ENCODE results near the gene SAMHD1. TPM values are rescaled to one million over a fixed set of nuclear protein-coding genes. Genes with fewer than 3 reads are reported as not detected.
A peak's percentile ranks its signal among the peaks of the same experiment; 100 is the strongest.
"Not testable (repeated sequence)": the region's sequence is repeated elsewhere in the genome, so short reads cannot be mapped to it uniquely, and the experiment has no call there.

SAMHD1 gene
- total and polyA plus RNA-seq, 7 experiments from 2014 or later = 231 to 393 (median 271) TPM

DNA sequence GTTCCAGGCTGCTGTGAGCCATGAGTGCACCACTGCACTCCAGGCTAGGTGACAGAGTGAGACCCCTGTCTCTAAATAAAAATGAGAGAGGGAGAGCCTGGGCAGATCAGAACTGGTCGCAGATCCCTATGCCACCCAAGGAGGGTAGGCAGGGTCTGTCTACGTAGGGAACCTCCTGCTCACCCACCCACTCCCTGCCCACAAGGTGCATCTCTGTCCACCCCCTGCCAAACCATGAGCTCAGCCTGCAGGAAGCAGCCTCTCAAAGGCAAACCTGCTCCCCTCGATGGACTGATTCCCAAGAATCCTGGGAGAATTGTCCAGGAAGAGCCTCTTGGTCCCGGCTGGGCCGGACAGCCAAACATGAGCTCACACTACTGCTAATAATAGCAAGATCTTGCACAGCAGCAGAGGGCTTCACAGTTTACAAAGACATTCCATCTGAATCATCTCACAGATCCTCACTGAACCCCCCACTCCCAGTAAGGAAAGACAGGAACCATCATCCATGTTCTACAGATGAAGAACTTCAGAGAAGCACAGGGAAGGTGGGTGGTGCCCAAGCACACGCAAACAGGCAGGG, 103.3 kb downstream of the SAMHD1 start:
- Histone ChIP-seq H3K9me3 (ENCODE audit: control insufficient read depth in 2 of 3, low read length in 3 of 3) (no peaks in the 10 kb centered on the region), H3K4me1 (ENCODE audit: control insufficient read depth in 2 of 2, insufficient read depth in 2 of 2, low read length in 2 of 2) (peaks cover 0 to 7% of the 10 kb centered on the region in 2 donors), H3K36me3 (ENCODE audit: control insufficient read depth in 2 of 3, insufficient read depth in 3 of 3, low read length in 3 of 3) (no peaks in the 10 kb centered on the region), H3K4me3 (ENCODE audit: low read length) (no peak overlapping the region), H3K27ac (ENCODE audit: low read depth, low read length) (no peak overlapping the region), H3K27me3 (ENCODE audit: control insufficient read depth in 2 of 2, insufficient read depth in 2 of 2, low read length in 2 of 2) (no peaks in the 10 kb centered on the region)
- Mint-ChIP-seq H3K27ac (no peak overlapping the region), H3K9me3 (peaks cover 0 to 3% (median 0%) of the 10 kb centered on the region in 11 donors), H3K4me3 (no peak overlapping the region), H3K36me3 (no peaks in the 10 kb centered on the region), H3K27me3 (peaks cover 0 to 1% (median 0%) of the 10 kb centered on the region in 5 donors), H3K4me1 (peaks cover 6 to 7% (median 6%) of the 10 kb centered on the region in 7 donors)
- no peak for ATAC-seq
- intact Hi-C loops (cut with micrococcal nuclease) = no loop called here
- no peak for DNase-seq
- POLR2A ChIA-PET = interaction anchor here (0.7 kb wide), 1 partner anchor 98 kb away, joined by 4 read pairs; no protein-coding TSS in a partner anchor
- CTCF ChIA-PET = no interaction called here

GRCh38 chr20:36847710-36848040, 103.8 kb downstream of the SAMHD1 start:
- DNase-seq = no peak
- POLR2A ChIA-PET = interaction anchor here (0.6 to 0.7 kb wide), 2 partner anchors 16 to 97 kb away, joined by 3 to 4 read pairs; a partner anchor contains a TSS

DNA sequence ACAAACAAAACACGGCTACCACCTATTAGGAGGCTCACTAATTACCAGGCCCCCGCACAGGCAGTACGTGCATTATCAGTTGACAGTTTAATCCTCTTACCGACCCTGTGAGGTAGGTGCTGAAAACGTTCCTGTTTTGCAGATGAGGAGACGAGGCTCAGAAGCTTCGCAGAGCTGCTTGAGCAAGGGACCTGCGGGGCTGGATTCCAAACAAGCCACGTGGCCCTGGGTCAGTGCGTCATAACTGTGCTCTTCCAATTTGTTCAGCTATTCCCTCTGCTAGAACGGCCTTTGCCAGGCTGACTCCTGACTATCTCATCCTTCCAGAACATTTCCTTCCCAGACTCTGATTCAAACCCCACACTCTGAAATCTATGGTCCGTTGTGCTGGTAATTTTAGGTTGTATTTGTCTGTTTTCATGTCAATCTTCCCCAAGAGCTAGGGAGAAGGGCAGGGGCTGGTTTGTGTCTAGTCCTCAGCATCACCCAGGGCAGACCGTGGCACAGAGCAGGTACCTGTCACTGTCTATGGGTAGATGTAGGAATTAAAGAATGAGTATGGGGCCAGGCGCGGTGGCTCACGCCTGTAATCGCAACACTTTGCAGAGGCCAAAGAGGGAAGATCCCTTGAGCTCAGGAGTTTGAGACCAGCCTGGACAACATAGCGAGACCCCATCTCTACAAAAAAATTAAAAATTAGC, 104.3 kb downstream of the SAMHD1 start:
- no peak for ATAC-seq
- peaks cover 11 to 17% (median 12%) of the 10 kb centered on the region in 7 donors for H3K4me1 Mint-ChIP-seq
- Histone ChIP-seq H3K36me3 (ENCODE audit: control insufficient read depth in 2 of 3, insufficient read depth in 3 of 3, low read length in 3 of 3) (no peaks in the 10 kb centered on the region), H3K27ac (ENCODE audit: low read depth, low read length) (no peak overlapping the region), H3K27me3 (ENCODE audit: control insufficient read depth in 2 of 2, insufficient read depth in 2 of 2, low read length in 2 of 2) (no peaks in the 10 kb centered on the region), H3K9me3 (ENCODE audit: control insufficient read depth in 2 of 3, low read length in 3 of 3) (no peaks in the 10 kb centered on the region), H3K4me1 (ENCODE audit: control insufficient read depth in 2 of 2, insufficient read depth in 2 of 2, low read length in 2 of 2) (peaks cover 0 to 12% of the 10 kb centered on the region in 2 donors), H3K4me3 (ENCODE audit: low read length) (no peak overlapping the region)
- ChIA-PET CTCF (no interaction called here), POLR2A (interaction anchor here (0.6 to 0.7 kb wide), 2 partner anchors 16 to 97 kb away, joined by 3 to 4 read pairs; a partner anchor contains a TSS)
- intact Hi-C loops (cut with micrococcal nuclease) = no loop called here
- H3K36me3 Mint-ChIP-seq = no peaks in the 10 kb centered on the region
- no peak overlapping the region for H3K4me3 Mint-ChIP-seq
- DNase-seq = no peak
- H3K27ac Mint-ChIP-seq = no peak overlapping the region
- peaks cover 0 to 1% (median 0%) of the 10 kb centered on the region in 5 donors for H3K27me3 Mint-ChIP-seq
- H3K9me3 Mint-ChIP-seq = peaks cover 0 to 3% (median 0%) of the 10 kb centered on the region in 11 donors

More at GRCh38 chr20:36847710-36848040, 103.8 kb downstream of the SAMHD1 start:
- Histone ChIP-seq H3K36me3 (ENCODE audit: control insufficient read depth in 2 of 3, insufficient read depth in 3 of 3, low read length in 3 of 3) (no peaks in the 10 kb centered on the region), H3K4me1 (ENCODE audit: control insufficient read depth in 2 of 2, insufficient read depth in 2 of 2, low read length in 2 of 2) (peaks cover 0 to 12% of the 10 kb centered on the region in 2 donors), H3K27ac (ENCODE audit: low read depth, low read length) (no peak overlapping the region), H3K9me3 (ENCODE audit: control insufficient read depth in 2 of 3, low read length in 3 of 3) (no peaks in the 10 kb centered on the region), H3K4me3 (ENCODE audit: low read length) (no peak overlapping the region), H3K27me3 (ENCODE audit: control insufficient read depth in 2 of 2, insufficient read depth in 2 of 2, low read length in 2 of 2) (no peaks in the 10 kb centered on the region)
- no peak for ATAC-seq
- CTCF ChIA-PET = no interaction called here
- H3K27ac Mint-ChIP-seq = no peak overlapping the region
- intact Hi-C loops (cut with micrococcal nuclease) = no loop called here
- H3K4me3 Mint-ChIP-seq = no peak overlapping the region
- H3K36me3 Mint-ChIP-seq = no peaks in the 10 kb centered on the region
- peaks cover 0 to 3% (median 0%) of the 10 kb centered on the region in 11 donors for H3K9me3 Mint-ChIP-seq
- peaks cover 0 to 1% (median 0%) of the 10 kb centered on the region in 5 donors for H3K27me3 Mint-ChIP-seq
- peaks cover 7 to 12% (median 9%) of the 10 kb centered on the region in 7 donors for H3K4me1 Mint-ChIP-seq

DNA sequence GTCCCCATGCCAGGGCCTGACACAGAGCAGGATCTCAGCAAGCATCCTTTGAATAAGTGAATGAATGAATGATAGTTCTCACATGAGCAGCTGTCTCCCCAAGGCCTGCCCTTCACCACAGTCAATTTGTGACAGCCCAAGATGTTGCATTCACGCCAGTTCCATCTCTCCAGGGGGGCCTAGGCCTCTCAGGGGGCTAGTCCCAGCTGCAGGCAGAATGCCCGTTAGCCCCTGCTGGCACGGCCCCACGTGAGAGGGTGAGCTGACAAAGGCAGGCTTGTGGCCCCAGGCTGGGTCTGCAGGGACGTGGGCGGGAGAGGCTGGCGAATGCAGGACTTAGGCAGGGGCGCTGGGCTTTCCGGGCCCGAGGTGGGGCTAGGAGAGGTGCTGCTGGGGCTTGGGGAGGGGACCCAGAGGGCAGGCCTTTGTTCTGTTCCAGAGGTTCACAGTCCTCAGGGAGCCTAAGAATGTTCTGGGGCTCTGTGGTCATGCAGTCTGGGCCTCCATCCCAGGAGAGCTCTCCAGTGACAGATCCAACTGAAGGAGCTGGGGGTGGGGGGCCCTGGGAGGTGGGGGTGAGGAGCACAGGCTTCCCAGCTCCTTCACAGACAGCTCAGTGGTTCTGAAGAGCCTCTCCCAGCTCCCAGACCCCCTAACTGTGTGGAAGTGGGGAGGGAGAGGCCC, 106.1 kb downstream of the SAMHD1 start:
- peaks cover 0 to 12% of the 10 kb centered on the region in 2 donors for H3K4me1 ChIP-seq (ENCODE audit: control insufficient read depth in 2 of 2, insufficient read depth in 2 of 2, low read length in 2 of 2)
- no peak overlapping the region for H3K4me3 ChIP-seq (ENCODE audit: low read length)
- no peaks in the 10 kb centered on the region for H3K9me3 Mint-ChIP-seq
- POLR2A ChIA-PET = interaction anchor here (0.7 kb wide), 1 partner anchor 38 kb away, joined by 3 read pairs; no protein-coding TSS in a partner anchor
- H3K27me3 Mint-ChIP-seq = peaks cover 0 to 1% (median 0%) of the 10 kb centered on the region in 5 donors
- CTCF ChIA-PET = no interaction called here
- no peak overlapping the region for H3K4me3 Mint-ChIP-seq
- H3K9me3 ChIP-seq (ENCODE audit: control insufficient read depth in 2 of 3, low read length in 3 of 3) = no peaks in the 10 kb centered on the region
- H3K27ac ChIP-seq (ENCODE audit: low read depth, low read length) = no peak overlapping the region
- intact Hi-C loops (cut with micrococcal nuclease) = no loop called here
- H3K27ac Mint-ChIP-seq = no peak overlapping the region
- no peaks in the 10 kb centered on the region for H3K36me3 Mint-ChIP-seq
- peaks cover 18 to 25% (median 21%) of the 10 kb centered on the region in 7 donors for H3K4me1 Mint-ChIP-seq
- no peaks in the 10 kb centered on the region for H3K27me3 ChIP-seq (ENCODE audit: control insufficient read depth in 2 of 2, insufficient read depth in 2 of 2, low read length in 2 of 2)
- H3K36me3 ChIP-seq (ENCODE audit: control insufficient read depth in 2 of 3, insufficient read depth in 3 of 3, low read length in 3 of 3) = no peaks in the 10 kb centered on the region
- DNase-seq (no peak), ATAC-seq (no peak)

DNA sequence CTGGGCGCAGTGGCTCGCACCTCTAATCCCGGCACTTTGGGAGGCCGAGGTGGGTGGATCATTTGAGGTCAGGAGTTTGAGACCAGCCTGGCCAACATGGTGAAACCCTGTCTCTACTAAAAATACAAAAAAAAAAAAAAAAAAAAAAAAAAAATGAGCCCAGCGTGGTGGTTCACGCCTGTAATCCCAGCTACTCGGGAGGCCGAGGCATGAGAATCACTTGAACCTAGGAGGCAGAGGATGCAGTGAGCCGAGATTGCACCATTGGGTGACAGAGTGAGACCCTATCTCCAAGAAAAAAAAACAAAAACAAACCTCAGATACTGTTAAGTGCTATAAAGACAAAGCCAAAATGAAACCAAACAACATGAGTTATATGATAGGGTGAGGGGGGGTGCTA, 110.5 kb downstream of the SAMHD1 start:
- peaks cover 0 to 14% of the 10 kb centered on the region in 2 donors for H3K4me1 ChIP-seq (ENCODE audit: control insufficient read depth in 2 of 2, insufficient read depth in 2 of 2, low read length in 2 of 2)
- CTCF ChIA-PET = interaction anchor here (0.6 to 0.9 kb wide), 3 partner anchors 9 to 59 kb away, joined by 3 read pairs; no protein-coding TSS in a partner anchor

More for the DNA sequence above, 110.5 kb downstream of the SAMHD1 start:
- H3K4me3 Mint-ChIP-seq = peak overlapping the region in 2 of 10 donors; percentile 11 to 48
- H3K27me3 ChIP-seq (ENCODE audit: control insufficient read depth in 2 of 2, insufficient read depth in 2 of 2, low read length in 2 of 2); DNase-seq; ATAC-seq; H3K9me3 ChIP-seq (ENCODE audit: control insufficient read depth in 2 of 3, low read length in 3 of 3); H3K27ac ChIP-seq (ENCODE audit: low read depth, low read length); H3K9me3 Mint-ChIP-seq; intact Hi-C loops (cut with micrococcal nuclease); POLR2A ChIA-PET; H3K36me3 ChIP-seq (ENCODE audit: control insufficient read depth in 2 of 3, insufficient read depth in 3 of 3, low read length in 3 of 3); H3K4me3 ChIP-seq (ENCODE audit: low read length); H3K27me3 Mint-ChIP-seq; H3K36me3 Mint-ChIP-seq: not testable (repeated sequence)
- peak overlapping the region in 8 of 9 donors; percentile 25 to 90 (median 73) for H3K27ac Mint-ChIP-seq
- H3K4me1 Mint-ChIP-seq = peaks cover 19 to 32% (median 24%) of the 10 kb centered on the region in 7 donors
